ENCODE measurements around the gene PHTF2. TPM values are rescaled to one million over a fixed set of nuclear protein-coding genes. Genes with fewer than 3 reads are reported as not detected.
"Not testable (repeated sequence)": the region's sequence is repeated elsewhere in the genome, so short reads cannot be mapped to it uniquely, and the experiment has no call there.

Gene PHTF2
- total and polyA plus RNA-seq, 7 donors: 16.7 to 101 (median 51.7) TPM

DNA sequence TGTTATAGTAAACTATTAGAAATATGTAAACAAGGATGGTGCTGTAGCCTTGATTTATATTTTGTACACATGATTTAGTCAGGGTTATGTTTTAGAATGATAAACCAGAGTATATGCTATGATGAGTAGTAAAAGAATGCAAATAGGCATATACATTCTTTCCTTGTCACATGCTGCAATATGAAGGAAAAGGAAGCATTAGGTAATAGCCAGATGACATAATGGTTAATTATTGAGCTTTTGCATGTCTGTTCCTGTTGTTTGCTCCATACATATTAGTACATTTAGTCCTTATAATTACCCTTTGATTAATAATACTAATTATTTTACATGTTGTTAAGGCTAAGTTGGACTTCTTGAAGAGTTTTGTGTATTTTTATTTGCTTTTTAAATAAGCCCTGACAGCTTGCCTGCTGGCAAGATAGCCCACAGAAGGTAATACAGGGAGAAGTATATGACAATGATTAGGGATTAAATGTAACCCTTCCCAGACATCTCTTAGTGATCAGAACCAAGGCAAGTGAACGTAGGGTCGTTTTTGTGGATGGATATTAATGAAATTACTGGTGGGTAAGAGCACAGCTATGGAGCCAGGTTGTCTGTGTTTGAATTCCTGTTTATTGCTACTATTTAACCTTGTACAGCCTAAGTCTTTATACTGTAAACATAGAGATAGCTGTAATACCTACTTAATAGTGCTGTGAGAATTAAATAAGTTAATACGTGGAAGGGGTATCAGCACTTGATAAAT is 68.4 kb downstream of the PHTF2 start:
- intact Hi-C loops (cut with DNase I): no loop called here
- TF ChIP-seq, protein P1, sequence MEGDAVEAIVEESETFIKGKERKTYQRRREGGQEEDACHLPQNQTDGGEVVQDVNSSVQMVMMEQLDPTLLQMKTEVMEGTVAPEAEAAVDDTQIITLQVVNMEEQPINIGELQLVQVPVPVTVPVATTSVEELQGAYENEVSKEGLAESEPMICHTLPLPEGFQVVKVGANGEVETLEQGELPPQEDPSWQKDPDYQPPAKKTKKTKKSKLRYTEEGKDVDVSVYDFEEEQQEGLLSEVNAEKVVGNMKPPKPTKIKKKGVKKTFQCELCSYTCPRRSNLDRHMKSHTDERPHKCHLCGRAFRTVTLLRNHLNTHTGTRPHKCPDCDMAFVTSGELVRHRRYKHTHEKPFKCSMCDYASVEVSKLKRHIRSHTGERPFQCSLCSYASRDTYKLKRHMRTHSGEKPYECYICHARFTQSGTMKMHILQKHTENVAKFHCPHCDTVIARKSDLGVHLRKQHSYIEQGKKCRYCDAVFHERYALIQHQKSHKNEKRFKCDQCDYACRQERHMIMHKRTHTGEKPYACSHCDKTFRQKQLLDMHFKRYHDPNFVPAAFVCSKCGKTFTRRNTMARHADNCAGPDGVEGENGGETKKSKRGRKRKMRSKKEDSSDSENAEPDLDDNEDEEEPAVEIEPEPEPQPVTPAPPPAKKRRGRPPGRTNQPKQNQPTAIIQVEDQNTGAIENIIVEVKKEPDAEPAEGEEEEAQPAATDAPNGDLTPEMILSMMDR (IDR thresholded peaks at IDR 0.05): no peak
- DNase-seq: no peak
- no peak for ATAC-seq
- Histone ChIP-seq H3K27me3 (ENCODE audit: insufficient read depth in 3 of 3, low read length in 2 of 3) (no peaks in the 10 kb centered on the region), H3K36me3 (ENCODE audit: insufficient read depth in 1 of 2, low read depth in 1 of 2) (no peaks in the 10 kb centered on the region), H3K4me3 (no peak overlapping the region), H3K27ac (peak overlapping the region; percentile 33), H3K9me3 (no peaks in the 10 kb centered on the region), H3K4me1 (peaks cover 25% of the 10 kb centered on the region)
- 79 to 84% (median 83%) methylated on average over 3 of the region's 3 CpGs for WGBS, 3 donors

DNA sequence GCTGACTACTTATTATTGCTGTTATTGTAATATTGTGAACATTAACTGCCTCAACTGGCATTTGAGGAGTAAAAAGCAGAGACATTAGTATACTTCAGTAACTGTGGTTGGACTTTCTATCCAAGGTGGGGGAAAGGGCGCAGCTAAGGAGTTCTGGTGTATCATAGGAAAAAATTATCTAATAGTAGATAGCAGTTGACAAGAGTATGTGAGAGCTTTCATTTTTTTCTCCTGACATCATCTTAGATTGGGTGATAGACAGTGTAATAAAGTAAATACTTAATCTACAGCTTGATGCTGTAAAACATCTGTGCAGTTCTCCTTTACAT is 68.9 kb downstream of the PHTF2 start:
- no peaks in the 10 kb centered on the region for H3K36me3 ChIP-seq (ENCODE audit: insufficient read depth in 1 of 2, low read depth in 1 of 2)
- H3K27ac ChIP-seq: peak overlapping the region; percentile 33
- H3K9me3 ChIP-seq: no peaks in the 10 kb centered on the region
- 89 to 100% (median 97%) methylated on average over 1 of the region's 1 CpG for WGBS, 3 donors
- H3K27me3 ChIP-seq (ENCODE audit: insufficient read depth in 3 of 3, low read length in 2 of 3): no peaks in the 10 kb centered on the region
- H3K4me1 ChIP-seq: peaks cover 22% of the 10 kb centered on the region
- DNase-seq (no peak), ATAC-seq (no peak)
- TF ChIP-seq, protein P1 (IDR thresholded peaks at IDR 0.05): no peak
- H3K4me3 ChIP-seq: no peak overlapping the region
- intact Hi-C loops (cut with DNase I): no loop called here

DNA sequence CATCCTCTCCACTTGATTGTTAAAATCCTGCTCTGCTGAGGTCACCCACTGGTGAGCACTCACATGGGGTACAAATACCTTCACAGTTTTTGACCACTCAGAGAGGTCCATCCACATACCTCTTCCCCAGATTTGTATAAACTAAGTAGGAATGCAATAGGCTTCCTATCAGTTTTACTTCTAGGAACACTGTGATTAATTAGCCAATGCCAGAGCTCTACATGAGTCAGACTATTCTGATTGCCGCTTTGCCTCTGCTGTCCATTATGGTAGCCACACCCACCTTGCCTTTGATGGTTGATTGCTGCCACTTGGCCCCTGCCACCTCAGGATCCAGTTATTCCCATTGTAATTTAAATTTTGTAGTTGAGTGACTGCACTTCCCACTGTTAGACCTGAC is 73.7 kb downstream of the PHTF2 start:
- DNase-seq; H3K4me3 ChIP-seq; ATAC-seq; intact Hi-C loops (cut with DNase I); H3K36me3 ChIP-seq (ENCODE audit: insufficient read depth in 1 of 2, low read depth in 1 of 2); H3K27ac ChIP-seq; H3K9me3 ChIP-seq; H3K27me3 ChIP-seq (ENCODE audit: insufficient read depth in 3 of 3, low read length in 2 of 3): not testable (repeated sequence)
- H3K4me1 ChIP-seq: peaks cover 13% of the 10 kb centered on the region
- 88 to 100% (median 100%) methylated on average over 1 of the region's 1 CpG for WGBS, 3 donors

DNA sequence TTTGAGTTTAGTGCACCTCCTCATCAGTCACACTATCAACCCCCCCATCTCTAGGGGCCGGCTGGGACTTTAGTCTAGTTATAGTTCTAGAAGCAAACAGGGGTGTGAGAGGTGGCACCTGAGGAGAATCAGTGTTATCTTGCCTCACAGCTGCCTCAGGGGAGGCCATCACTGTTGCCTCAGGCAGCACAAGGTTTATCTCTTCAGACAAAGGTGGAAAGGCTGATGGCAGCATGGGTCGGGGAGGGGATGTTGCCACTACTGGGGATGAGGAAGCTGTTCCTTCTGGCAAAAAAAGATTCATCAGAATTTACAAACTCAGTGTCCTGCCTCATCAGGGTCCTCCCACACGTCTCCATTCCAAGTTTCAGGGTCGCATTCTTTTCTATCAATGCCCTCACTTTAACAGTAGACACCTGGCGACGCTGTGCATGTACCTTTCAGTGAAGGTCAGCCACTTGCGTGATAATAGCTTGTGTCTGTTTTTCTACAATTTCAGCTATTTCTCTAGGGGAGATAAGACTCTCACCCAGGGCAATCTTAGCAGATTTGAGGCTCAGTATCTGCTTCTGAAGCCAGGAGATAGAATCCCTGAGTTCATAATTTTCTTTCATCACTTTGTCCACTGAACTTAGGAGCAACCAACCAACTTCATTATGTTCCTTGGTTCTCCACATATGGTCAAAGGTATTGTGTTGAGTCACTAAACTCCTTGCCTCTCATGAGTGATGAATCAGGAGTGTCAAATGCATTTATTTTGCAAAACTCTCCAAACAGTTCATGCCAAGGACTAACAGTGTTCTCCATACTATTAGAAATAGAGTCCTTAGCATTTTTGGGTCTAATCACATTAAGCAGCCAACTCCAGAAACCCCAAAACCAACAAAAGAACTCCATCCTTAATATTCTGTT is 75.1 kb downstream of the PHTF2 start:
- DNase-seq; H3K9me3 ChIP-seq; H3K36me3 ChIP-seq (ENCODE audit: insufficient read depth in 1 of 2, low read depth in 1 of 2); H3K27me3 ChIP-seq (ENCODE audit: insufficient read depth in 3 of 3, low read length in 2 of 3); intact Hi-C loops (cut with DNase I); H3K4me3 ChIP-seq: not testable (repeated sequence)
- H3K4me1 ChIP-seq: peaks cover 14% of the 10 kb centered on the region
- WGBS, 3 donors: 92 to 97% (median 97%) methylated on average over 7 of the region's 7 CpGs
- H3K27ac ChIP-seq: peak overlapping the region; percentile 14
- ATAC-seq: peak in 1 of 4 donors; percentile 42

DNA sequence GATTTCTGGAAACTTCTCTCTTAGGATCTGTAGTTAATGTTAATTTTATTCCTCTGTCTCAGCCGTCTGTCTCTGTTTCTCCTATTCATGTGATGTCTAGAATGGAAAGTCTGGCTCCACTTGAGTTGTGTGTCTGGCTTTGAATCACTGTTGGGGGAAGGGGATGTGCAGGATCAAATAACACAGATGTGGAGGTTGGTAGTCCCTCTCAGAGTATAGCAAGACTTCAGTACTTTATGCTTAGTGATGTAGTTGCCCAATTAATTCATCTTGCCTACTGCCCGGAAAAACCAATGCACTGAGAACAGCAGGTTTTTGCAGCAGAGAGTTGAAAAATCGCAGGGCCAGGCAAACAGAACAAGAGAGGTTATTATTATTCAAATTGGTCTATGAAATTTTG is 79.2 kb downstream of the PHTF2 start:
- H3K9me3 ChIP-seq: no peaks in the 10 kb centered on the region
- 71 to 77% (median 74%) methylated on average over 3 of the region's 3 CpGs for WGBS, 3 donors
- ATAC-seq: peak in 3 of 4 donors; percentile 30 to 49 (median 49)
- intact Hi-C loops (cut with DNase I): no loop called here
- no peaks in the 10 kb centered on the region for H3K27me3 ChIP-seq (ENCODE audit: insufficient read depth in 3 of 3, low read length in 2 of 3)
- H3K27ac ChIP-seq: peak overlapping the region; percentile 7
- H3K4me1 ChIP-seq: peaks cover 18% of the 10 kb centered on the region
- H3K36me3 ChIP-seq (ENCODE audit: insufficient read depth in 1 of 2, low read depth in 1 of 2): no peaks in the 10 kb centered on the region
- H3K4me3 ChIP-seq: no peak overlapping the region
- DNase-seq: no peak
- TF ChIP-seq, protein P1 (IDR thresholded peaks at IDR 0.05): no peak

All from psoas muscle (tissue), 8 donors.